HepG2 (cell line): Measurements from ENCODE around the gene CREBBP. TPM values are rescaled to one million over a fixed set of nuclear protein-coding genes. Genes with fewer than 3 reads are reported as not detected.

Source experiments
- ATAC-seq: fragments of 200-7000 bp; cut with Tn5 transposase; 3 replicates; pipeline ENCODE4 v1.9.1; 2020; ENCODE audit warnings: mild to moderate bottlenecking, moderate library complexity
- BruUV-seq: library from RNA; stranded (reverse); fragments of 400-500 nt; replicated peaks from 2 replicates; lab custom pipeline; 2021; lab: Mats Ljungman, UMichigan
- CTCF ChIA-PET: fragments of 300-600 bp; formaldehyde crosslinking; extraction: SDS; loops from one replicate; lab custom pipeline; 2021; ENCODE audit warnings: low total read pairs, inconsistent platforms, low intra/inter-chr PET ratio; lab: Yijun Ruan, JAX
- POLR2A ChIA-PET: fragments of 350-600 bp; sonication (Branson Sonifier 250); formaldehyde crosslinking; loops from one replicate; lab custom pipeline; 2020; ENCODE audit warnings: antibody characterized with exemption, inconsistent platforms; lab: Yijun Ruan, JAX
- DNase-seq: peaks from one replicate; pipeline ENCODE4 v3.0.0-alpha.2; 2015; ENCODE audit warnings: low spot score
- FAIRE-seq: peaks from 3 replicates; lab custom pipeline; 2011; peaks lifted over from hg19 to GRCh38; lab: Jason Lieb, UNC
- H2AFZ ChIP-seq: one replicate; pipeline ENCODE4 v1.6.1; 2011; ENCODE audit warnings: low read length, inconsistent platforms
- H3K27ac ChIP-seq: fragments of 300-600 bp; 3 replicates; pipeline ENCODE4 v1.8.0; 2011; ENCODE audit warnings: mixed run types, mild to moderate bottlenecking, mixed read lengths, low read length, inconsistent platforms; ENCODE audit not compliant: insufficient read depth; ENCODE audit errors: extremely low read length
- H3K27me3 ChIP-seq, 2 experiments: fragments of 200-600 bp in 1 of 2; 2 replicates in 1 of 2; 3 replicates in 1 of 2; pipeline versions ENCODE4 v1.6.0 to v1.8.0; 2011; ENCODE audit warnings: low read length in 2 of 2, mild to moderate bottlenecking in 2 of 2, moderate library complexity in 2 of 2, inconsistent platforms in 1 of 2; ENCODE audit not compliant: insufficient read depth in 2 of 2, control insufficient read depth in 1 of 2
- H3K36me3 ChIP-seq, 2 experiments: fragments of 200-600 bp in 1 of 2; replicated peaks in 1 of 2; 2 replicates in 1 of 2; 3 replicates in 1 of 2; pipeline versions ENCODE4 v1.5.1 to v1.8.0; 2011; ENCODE audit warnings: low read length in 2 of 2, inconsistent platforms in 1 of 2; ENCODE audit not compliant: insufficient read depth in 2 of 2, control insufficient read depth in 1 of 2
- H3K4me1 ChIP-seq: 2 replicates; pipeline ENCODE4 v1.5.1; 2012; ENCODE audit warnings: low read length, inconsistent platforms; ENCODE audit not compliant: insufficient read depth
- H3K4me2 ChIP-seq: 2 replicates; pipeline ENCODE4 v1.6.0; 2011; ENCODE audit warnings: low read depth, low read length, inconsistent platforms
- H3K4me3 ChIP-seq, 3 experiments: fragments of 200-600 bp in 1 of 3; sonication (generic), shearing (Covaris generic) in 1 of 3; replicated peaks in 1 of 3; 2 replicates each; pipeline ENCODE4 v1.5.1; 2011 to 2016; ENCODE audit warnings: low read length in 3 of 3, inconsistent platforms in 2 of 3, low read depth in 2 of 3, mild to moderate bottlenecking in 2 of 3, control low read depth in 1 of 3, mixed read lengths in 1 of 3; ENCODE audit not compliant: insufficient read depth in 1 of 3
- H3K79me2 ChIP-seq: one replicate; pipeline ENCODE4 v1.6.1; 2011; ENCODE audit warnings: low read length, inconsistent platforms; ENCODE audit not compliant: insufficient read depth
- H3K9ac ChIP-seq: 2 replicates; pipeline ENCODE4 v1.6.0; 2011; ENCODE audit warnings: mild to moderate bottlenecking, low read depth, low read length, inconsistent platforms; ENCODE audit not compliant: insufficient read depth
- H3K9me3 ChIP-seq: 2 replicates; pipeline ENCODE4 v1.5.1; 2012; ENCODE audit warnings: mild to moderate bottlenecking, low read length
- H4K20me1 ChIP-seq: 2 replicates; pipeline ENCODE4 v1.6.0; 2011; ENCODE audit warnings: inconsistent platforms, mild to moderate bottlenecking, low read length, moderate library complexity; ENCODE audit not compliant: insufficient read depth
- AGO2 ChIP-seq: fragments of 200-400 bp; formaldehyde crosslinking; optimal IDR thresholded peaks from 2 replicates; pipeline ENCODE3; 2017; ENCODE audit warnings: mild to moderate bottlenecking, low read depth, low read length, moderate library complexity
- ARNT ChIP-seq: fragments of 450-650 bp; IDR thresholded peaks from 2 replicates; pipeline ENCODE4 v1.6.1; 2017
- ATF7 ChIP-seq, 2 experiments: fragments of 450-650 bp in 1 of 2; sonication (generic) in 1 of 2; formaldehyde crosslinking in 1 of 2; IDR thresholded peaks; 2 replicates each; pipeline versions ENCODE4 v1.4.0 to v1.6.1; 2016 to 2020; ENCODE audit warnings: antibody characterized with exemption in 1 of 2, mild to moderate bottlenecking in 1 of 2, missing genetic modification reagents in 1 of 2
- CEBPG ChIP-seq: IDR thresholded peaks from 2 replicates; pipeline ENCODE4 v1.6.1; 2016
- CREB1 ChIP-seq, 2 experiments: fragments of 450-650 bp in 1 of 2; IDR thresholded peaks; 2 replicates each; pipeline ENCODE4 v1.6.1; 2016 to 2017; ENCODE audit warnings: control low read depth in 1 of 2, mild to moderate bottlenecking in 1 of 2, missing compliant biosample characterization in 1 of 2, missing genetic modification characterization in 1 of 2
- HDAC1 ChIP-seq: sonication (generic); formaldehyde crosslinking; IDR thresholded peaks from 2 replicates; pipeline ENCODE4 v1.5.1; 2020; ENCODE audit warnings: mild to moderate bottlenecking, missing genetic modification reagents
- ZNF639 ChIP-seq: conservative IDR thresholded peaks from 2 replicates; pipeline ENCODE4 v1.6.1; 2018; ENCODE audit warnings: missing genetic modification reagents
- ZNF746 ChIP-seq: sonication (generic); formaldehyde crosslinking; IDR thresholded peaks from 2 replicates; pipeline ENCODE4 v1.8.0; 2022; ENCODE audit warnings: mild to moderate bottlenecking, missing genetic modification reagents
- WGBS: methylation state at CpG from one replicate; pipeline ENCODE4 v1.1.6; 2017; ENCODE audit warnings: low lambda C conversion rate; 5-methylcytosine and 5-hydroxymethylcytosine counted together
- in situ Hi-C: cut with HindIII; loops from 2 replicates; pipeline ENCODE4 v1.10.0; 2017; ENCODE audit warnings: low pct_unique_long_range_greater_than_20kb; ENCODE audit not compliant: extremely low pct_ligation_motif_present
- intact Hi-C: fragments of 100-400 bp; cut with micrococcal nuclease; formaldehyde crosslinking; loops from one replicate; pipeline ENCODE4 v1.10.0; 2022; ENCODE audit not compliant: unreplicated experiment
- polyA plus RNA-seq, 8 experiments: library from polyadenylated mRNA; depleted of rRNA in 3 of 8; stranded (reverse) in 7 of 8; unstranded in 1 of 8; fragments of >200 nt; fragmentation: Illumina TruSeq in 4 of 8; extraction: Trizol in 4 of 8; gene quantifications; 2 replicates each; pipeline versions ENCODE4 v1.2.1 to v1.2.3, GENCODE V29; 2011 to 2016; ENCODE audit warnings: low read depth in 4 of 8, missing spikeins in 1 of 8, mixed read lengths in 1 of 8; ENCODE audit not compliant: insufficient read depth in 1 of 8
- total RNA-seq, 5 experiments: library from RNA; depleted of rRNA; stranded (reverse); fragments of >200 nt; fragmentation: Illumina TruSeq; extraction: Trizol; gene quantifications; 2 replicates each; pipeline ENCODE4 v1.2.3, GENCODE V29; 2016; ENCODE audit warnings: low read depth in 1 of 5
- TF ChIP-seq, protein P1 (sequence below): sonication (generic); formaldehyde crosslinking; IDR thresholded peaks from 2 replicates; pipeline ENCODE4 v1.5.0; 2020; ENCODE audit warnings: mild to moderate bottlenecking, missing genetic modification reagents, moderate library complexity

The CREBBP gene
- total and polyA plus RNA-seq, 2 of the 13 experiments (the other 11 are each of a cell fraction or from before 2014, with no cell fraction given) = 5.3 to 10.4 TPM

- Histone ChIP-seq H3K9me3 (no peaks in the 10 kb centered on the region), H3K79me2 (no peaks in the 10 kb centered on the region), H3K36me3 (peaks cover 41 to 79% of the 10 kb centered on the region in 2 experiments), H3K4me3 (no peak overlapping the region), H4K20me1 (no peaks in the 10 kb centered on the region), H3K27me3 (no peaks in the 10 kb centered on the region), H2AFZ (no peak overlapping the region), H3K27ac (no peak overlapping the region), H3K4me1 (0 out of 2 replicates have a peak, but pooled peaks cover 7% of the 10 kb centered on the region), H3K9ac (no peak overlapping the region), H3K4me2 (no peak overlapping the region)
- CTCF ChIA-PET = no interaction called here
- intact Hi-C loops = no loop called here
- FAIRE-seq (no peak), ATAC-seq (no peak), DNase-seq (no peak)
- in situ Hi-C loops = no loop called here
- no peak for TF ChIP-seq ARNT
- TF ChIP-seq HDAC1 (CRISPR knock-in tag) = no peak
- no peak for TF ChIP-seq ZNF639
- WGBS = 93% methylated on average over 5 of the region's 8 CpGs
- POLR2A ChIA-PET = no interaction called here
- no TSS peak for BruUV-seq
Observed at GRCh38 chr16:3732171-3732570, 148.3 kb downstream of the CREBBP start.

- ChIA-PET CTCF (no interaction called here), POLR2A (no interaction called here)
- no peaks in the 10 kb centered on the region for H4K20me1 ChIP-seq
- DNase-seq (no peak), ATAC-seq (peak; percentile 29), FAIRE-seq (no peak)
- TF ChIP-seq, protein P1, sequence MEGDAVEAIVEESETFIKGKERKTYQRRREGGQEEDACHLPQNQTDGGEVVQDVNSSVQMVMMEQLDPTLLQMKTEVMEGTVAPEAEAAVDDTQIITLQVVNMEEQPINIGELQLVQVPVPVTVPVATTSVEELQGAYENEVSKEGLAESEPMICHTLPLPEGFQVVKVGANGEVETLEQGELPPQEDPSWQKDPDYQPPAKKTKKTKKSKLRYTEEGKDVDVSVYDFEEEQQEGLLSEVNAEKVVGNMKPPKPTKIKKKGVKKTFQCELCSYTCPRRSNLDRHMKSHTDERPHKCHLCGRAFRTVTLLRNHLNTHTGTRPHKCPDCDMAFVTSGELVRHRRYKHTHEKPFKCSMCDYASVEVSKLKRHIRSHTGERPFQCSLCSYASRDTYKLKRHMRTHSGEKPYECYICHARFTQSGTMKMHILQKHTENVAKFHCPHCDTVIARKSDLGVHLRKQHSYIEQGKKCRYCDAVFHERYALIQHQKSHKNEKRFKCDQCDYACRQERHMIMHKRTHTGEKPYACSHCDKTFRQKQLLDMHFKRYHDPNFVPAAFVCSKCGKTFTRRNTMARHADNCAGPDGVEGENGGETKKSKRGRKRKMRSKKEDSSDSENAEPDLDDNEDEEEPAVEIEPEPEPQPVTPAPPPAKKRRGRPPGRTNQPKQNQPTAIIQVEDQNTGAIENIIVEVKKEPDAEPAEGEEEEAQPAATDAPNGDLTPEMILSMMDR (CRISPR knock-in tag) = 0 out of 2 replicates have a peak, but pooled peaks have one; percentile 15
- TF ChIP-seq ATF7 (IDR thresholded peaks at IDR 0.05) (0 out of 2 replicates have a peak, but pooled peaks have one; percentile 9), ATF7 (CRISPR knock-in tag; IDR thresholded peaks at IDR 0.05) (no peak), ZNF746 (no peak), CREB1 (IDR thresholded peaks at IDR 0.05) (peak; percentile 23; the same call in 1 of the 2 replicates), CREB1 (CRISPR knock-in tag; IDR thresholded peaks at IDR 0.05) (no peak), AGO2 (peak; percentile 19), CEBPG (CRISPR knock-in tag) (no peak)
- H3K4me3 ChIP-seq = no peak overlapping the region
- no peaks in the 10 kb centered on the region for H3K27me3 ChIP-seq
- intact Hi-C loops = no loop called here
- H3K4me1 ChIP-seq = 0 out of 2 replicates have a peak, but pooled peaks cover 7% of the 10 kb centered on the region
- H3K9ac ChIP-seq = no peak overlapping the region
- no peak overlapping the region for H2AFZ ChIP-seq
- no peak overlapping the region for H3K4me2 ChIP-seq
- H3K79me2 ChIP-seq = no peaks in the 10 kb centered on the region
- no peaks in the 10 kb centered on the region for H3K9me3 ChIP-seq
- in situ Hi-C loops = no loop called here
- WGBS = 99% methylated on average over 27 of the region's 34 CpGs
- peaks cover 39 to 78% of the 10 kb centered on the region in 2 experiments for H3K36me3 ChIP-seq
- BruUV-seq = no TSS peak
- no peak overlapping the region for H3K27ac ChIP-seq
Observed at GRCh38 chr16:3731126-3731935, 149.2 kb downstream of the CREBBP start.
